K562 (cell line): ENCODE measurements around the gene LIPH. TPM values are rescaled to one million over a fixed set of nuclear protein-coding genes. Genes with fewer than 3 reads are reported as not detected.

Source experiments
- ATF1 ChIP-seq, 2 experiments: fragments of 450-650 bp in 1 of 2; IDR thresholded peaks; 2 replicates each; pipeline ENCODE4 v1.6.1; 2016; ENCODE audit warnings: missing compliant biosample characterization in 1 of 2, missing genetic modification characterization in 1 of 2
- CHD2 ChIP-seq: IDR thresholded peaks from 2 replicates; pipeline ENCODE4 v1.6.1; 2011; ENCODE audit warnings: low read depth, low read length
- CREBBP ChIP-seq: IDR thresholded peaks from one replicate; pipeline ENCODE4 v1.6.1; 2012; ENCODE audit warnings: low read depth, mild to moderate bottlenecking, control low read depth, inconsistent platforms, low read length
- DIDO1 ChIP-seq: fragments of 450-650 bp; IDR thresholded peaks from 2 replicates; pipeline ENCODE4 v1.6.1; 2016; ENCODE audit warnings: low read depth, missing biosample characterization, missing genetic modification characterization
- EGR1 ChIP-seq: fragments of 450-650 bp; conservative IDR thresholded peaks from 2 replicates; pipeline ENCODE4 v1.6.1; 2017; ENCODE audit warnings: mild to moderate bottlenecking
- ELF2 ChIP-seq: fragments of 250-450 bp; sonication (Bioruptor Pico); IDR thresholded peaks from 2 replicates; pipeline ENCODE4 v1.5.0; 2021; ENCODE audit warnings: mild to moderate bottlenecking
- HDAC2 ChIP-seq: fragments of 450-650 bp; IDR thresholded peaks from 2 replicates; pipeline ENCODE4 v1.6.1; 2016; ENCODE audit warnings: mild to moderate bottlenecking
- JUND ChIP-seq, 2 experiments: IDR thresholded peaks; 2 replicates in 1 of 2; 3 replicates in 1 of 2; pipeline ENCODE4 v1.6.1; 2011; ENCODE audit warnings: borderline replicate concordance in 2 of 2, low read depth in 2 of 2, low read length in 2 of 2, improper control_type of control experiment in 1 of 2, missing biosample characterization in 1 of 2, missing genetic modification characterization in 1 of 2, missing genetic modification reagents in 1 of 2
- MAFK ChIP-seq: IDR thresholded peaks from 2 replicates; pipeline ENCODE4 v1.6.1; 2011; ENCODE audit warnings: low read length, improper control_type of control experiment
- MCM5 ChIP-seq: fragments of 450-650 bp; IDR thresholded peaks from 2 replicates; pipeline ENCODE4 v1.6.1; 2016; ENCODE audit warnings: low read depth
- POLR2AphosphoS2 ChIP-seq: IDR thresholded peaks from 2 replicates; pipeline ENCODE4 v1.6.1; 2012; ENCODE audit warnings: low read length, improper control_type of control experiment
- POLR2AphosphoS5 ChIP-seq: IDR thresholded peaks from 2 replicates; pipeline ENCODE4 v1.6.1; 2011; ENCODE audit warnings: mild to moderate bottlenecking, low read depth, low read length, moderate library complexity; ENCODE audit not compliant: control insufficient read depth, insufficient read depth
- PTBP1 ChIP-seq: fragments of 200-400 bp; formaldehyde crosslinking; IDR thresholded peaks from 2 replicates; pipeline ENCODE4 v1.6.1; 2017; ENCODE audit warnings: low read depth, low read length
- RBBP5 ChIP-seq: fragments of 200-600 bp; sonication (generic); IDR thresholded peaks from 2 replicates; pipeline ENCODE4 v1.6.1; 2012; ENCODE audit warnings: borderline replicate concordance, mild to moderate bottlenecking, low read length, control low read depth, inconsistent platforms; ENCODE audit not compliant: insufficient read depth, poor library complexity, severe bottlenecking
- SP1 ChIP-seq: sonication (generic); formaldehyde crosslinking; IDR thresholded peaks from 2 replicates; pipeline ENCODE4 v1.8.1; 2022; ENCODE audit warnings: mild to moderate bottlenecking, missing genetic modification reagents
- TOE1 ChIP-seq, 2 experiments: fragments of 450-650 bp in 1 of 2; sonication (generic) in 1 of 2; formaldehyde crosslinking in 1 of 2; IDR thresholded peaks; 2 replicates each; pipeline versions ENCODE4 v1.7.1 to v1.8.0; 2016 to 2022; ENCODE audit warnings: borderline replicate concordance in 2 of 2, mild to moderate bottlenecking in 2 of 2, antibody characterized with exemption in 1 of 2, inconsistent platforms in 1 of 2, low read depth in 1 of 2, missing genetic modification reagents in 1 of 2, moderate library complexity in 1 of 2
- ZNF143 ChIP-seq: sonication (generic); formaldehyde crosslinking; IDR thresholded peaks from 2 replicates; pipeline ENCODE4 v1.9.0; 2022; ENCODE audit warnings: mild to moderate bottlenecking, missing genetic modification reagents
- ZNF431 ChIP-seq: sonication (generic); formaldehyde crosslinking; IDR thresholded peaks from 2 replicates; pipeline ENCODE4 v1.8.0; 2022; ENCODE audit warnings: mild to moderate bottlenecking, missing genetic modification reagents
- ZNF764 ChIP-seq: fragments of 250-450 bp; sonication (Bioruptor Pico); IDR thresholded peaks from 2 replicates; pipeline ENCODE4 v1.4.0; 2020; ENCODE audit warnings: low read depth, mild to moderate bottlenecking, moderate library complexity
- polyA plus RNA-seq, 8 experiments: library from polyadenylated mRNA; depleted of rRNA in 4 of 8; stranded (reverse) in 5 of 8; unstranded in 3 of 8; fragments of >200 nt; fragmentation: Nextera tagmentation in 2 of 8; fragmentation: Illumina TruSeq in 1 of 8; extraction: Ambion mirVana in 2 of 8; extraction: Trizol in 1 of 8; gene quantifications; 2 replicates each; pipeline versions ENCODE4 v1.2.1 to v1.2.3, GENCODE V29; 2011 to 2014; ENCODE audit warnings: inconsistent platforms in 1 of 8, missing spikeins in 1 of 8
- total RNA-seq, 7 experiments: library from RNA; depleted of rRNA in 6 of 7; stranded (reverse); fragments of >200 nt in 6 of 7; fragmentation: Illumina TruSeq in 2 of 7; extraction: Trizol in 2 of 7; gene quantifications; 2 replicates each; pipeline versions ENCODE4 v1.2.1 to v1.2.3, GENCODE V29; 2011 to 2021; ENCODE audit warnings: low replicate concordance in 1 of 7
- TF ChIP-seq, protein P1 (sequence below), 2 experiments: fragments of 450-650 bp in 1 of 2; sonication (generic) in 1 of 2; formaldehyde crosslinking in 1 of 2; IDR thresholded peaks; 2 replicates each; pipeline versions ENCODE4 v1.7.1 to v1.9.0; 2016 to 2022; ENCODE audit warnings: inconsistent platforms in 1 of 2, mild to moderate bottlenecking in 1 of 2, missing genetic modification reagents in 1 of 2

The LIPH gene
- total and polyA plus RNA-seq, 9 of the 15 experiments (the other 6 are each of a cell fraction or from before 2014, with no cell fraction given) = 0.73 to 1.8 (median 1.3) TPM

DNA sequence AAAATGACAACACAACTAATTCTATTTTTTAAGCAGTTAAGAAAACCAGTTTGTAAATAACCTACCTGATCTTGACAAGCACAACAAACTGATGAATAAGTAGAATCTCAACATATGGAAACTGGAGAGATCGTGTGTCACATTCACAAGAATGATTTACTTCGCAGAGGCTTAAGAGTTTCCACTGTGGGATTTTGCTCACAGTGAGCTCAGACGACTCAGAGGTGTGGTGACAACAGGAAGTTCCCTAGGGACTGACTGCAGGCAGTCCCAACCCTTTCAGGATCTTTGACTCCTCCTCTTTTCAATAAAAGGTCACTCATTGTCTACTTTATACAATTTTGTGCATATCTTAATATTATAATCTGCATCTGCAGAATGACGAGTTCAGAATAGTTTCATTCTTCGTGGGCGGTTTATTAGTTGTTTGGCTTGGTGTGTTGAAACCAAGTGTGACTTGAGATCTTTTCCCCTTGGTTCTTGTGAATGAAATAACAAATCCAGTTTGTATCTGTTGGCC lies at the start of gene LIPH (continued):
- TF ChIP-seq JUND (IDR thresholded peaks at IDR 0.05; ENCODE audit: borderline replicate concordance, low read depth, low read length) = peak; percentile 30; the same call in 1 of the 2 replicates
- no peak for TF ChIP-seq JUND (tag; IDR thresholded peaks at IDR 0.05; ENCODE audit: borderline replicate concordance, low read depth, low read length)
- TF ChIP-seq MAFK = 0 out of 2 replicates have a peak, but pooled peaks have one; percentile 26
- TF ChIP-seq ZNF143 = no peak
- no peak for TF ChIP-seq ZNF431 (CRISPR knock-in tag)
- TF ChIP-seq HDAC2 = 0 out of 2 replicates have a peak, but pooled peaks have one; percentile 32
- no peak for TF ChIP-seq ELF2 (CRISPR knock-in tag)
- no peak for TF ChIP-seq EGR1
- TF ChIP-seq PTBP1 = no peak
- no peak for TF ChIP-seq DIDO1
- TF ChIP-seq ZNF764 (CRISPR knock-in tag) = no peak
- TF ChIP-seq MCM5 = no peak
- TF ChIP-seq, protein P1, sequence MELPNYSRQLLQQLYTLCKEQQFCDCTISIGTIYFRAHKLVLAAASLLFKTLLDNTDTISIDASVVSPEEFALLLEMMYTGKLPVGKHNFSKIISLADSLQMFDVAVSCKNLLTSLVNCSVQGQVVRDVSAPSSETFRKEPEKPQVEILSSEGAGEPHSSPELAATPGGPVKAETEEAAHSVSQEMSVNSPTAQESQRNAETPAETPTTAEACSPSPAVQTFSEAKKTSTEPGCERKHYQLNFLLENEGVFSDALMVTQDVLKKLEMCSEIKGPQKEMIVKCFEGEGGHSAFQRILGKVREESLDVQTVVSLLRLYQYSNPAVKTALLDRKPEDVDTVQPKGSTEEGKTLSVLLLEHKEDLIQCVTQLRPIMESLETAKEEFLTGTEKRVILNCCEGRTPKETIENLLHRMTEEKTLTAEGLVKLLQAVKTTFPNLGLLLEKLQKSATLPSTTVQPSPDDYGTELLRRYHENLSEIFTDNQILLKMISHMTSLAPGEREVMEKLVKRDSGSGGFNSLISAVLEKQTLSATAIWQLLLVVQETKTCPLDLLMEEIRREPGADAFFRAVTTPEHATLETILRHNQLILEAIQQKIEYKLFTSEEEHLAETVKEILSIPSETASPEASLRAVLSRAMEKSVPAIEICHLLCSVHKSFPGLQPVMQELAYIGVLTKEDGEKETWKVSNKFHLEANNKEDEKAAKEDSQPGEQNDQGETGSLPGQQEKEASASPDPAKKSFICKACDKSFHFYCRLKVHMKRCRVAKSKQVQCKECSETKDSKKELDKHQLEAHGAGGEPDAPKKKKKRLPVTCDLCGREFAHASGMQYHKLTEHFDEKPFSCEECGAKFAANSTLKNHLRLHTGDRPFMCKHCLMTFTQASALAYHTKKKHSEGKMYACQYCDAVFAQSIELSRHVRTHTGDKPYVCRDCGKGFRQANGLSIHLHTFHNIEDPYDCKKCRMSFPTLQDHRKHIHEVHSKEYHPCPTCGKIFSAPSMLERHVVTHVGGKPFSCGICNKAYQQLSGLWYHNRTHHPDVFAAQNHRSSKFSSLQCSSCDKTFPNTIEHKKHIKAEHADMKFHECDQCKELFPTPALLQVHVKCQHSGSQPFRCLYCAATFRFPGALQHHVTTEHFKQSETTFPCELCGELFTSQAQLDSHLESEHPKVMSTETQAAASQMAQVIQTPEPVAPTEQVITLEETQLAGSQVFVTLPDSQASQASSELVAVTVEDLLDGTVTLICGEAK (IDR thresholded peaks at IDR 0.05) = peak; percentile 54; the same call in 1 of the 2 replicates
- TF ChIP-seq, protein P1 (CRISPR knock-in tag; IDR thresholded peaks at IDR 0.05) = no peak
- TF ChIP-seq TOE1 (IDR thresholded peaks at IDR 0.05; ENCODE audit: borderline replicate concordance) = no peak
- TF ChIP-seq TOE1 (CRISPR knock-in tag; IDR thresholded peaks at IDR 0.05; ENCODE audit: borderline replicate concordance, low read depth) = no peak
- no peak for TF ChIP-seq POLR2AphosphoS5
- TF ChIP-seq CHD2 = no peak
- no peak for TF ChIP-seq SP1 (CRISPR knock-in tag)
- TF ChIP-seq POLR2AphosphoS2 = no peak
- TF ChIP-seq RBBP5 = no peak
- TF ChIP-seq CREBBP = no peak
- no peak for TF ChIP-seq ATF1 (CRISPR knock-in tag; IDR thresholded peaks at IDR 0.05)
- peak; percentile 43; the same call in 1 of the 2 replicates for TF ChIP-seq ATF1 (tag; IDR thresholded peaks at IDR 0.05)
